GM19397 (cell line): Measurements from ENCODE around the gene ANKS1B.
"Not testable (repeated sequence)": the region's sequence is repeated elsewhere in the genome, so short reads cannot be mapped to it uniquely, and the experiment has no call there.

ENCODE experiments used
- ATAC-seq: cut with Tn5 transposase; IDR thresholded peaks from one replicate; pipeline ENCODE4 v1.9.1; 2021; ENCODE audit warnings: mild to moderate bottlenecking, moderate library complexity; ENCODE audit not compliant: unreplicated experiment

Gene ANKS1B

GRCh38 chr12:99287136-99287535, 697.6 kb downstream of the ANKS1B start:
- no peak for ATAC-seq

- no peak for ATAC-seq
Observed at GRCh38 chr12:99284161-99284560, 700.6 kb downstream of the ANKS1B start.

DNA sequence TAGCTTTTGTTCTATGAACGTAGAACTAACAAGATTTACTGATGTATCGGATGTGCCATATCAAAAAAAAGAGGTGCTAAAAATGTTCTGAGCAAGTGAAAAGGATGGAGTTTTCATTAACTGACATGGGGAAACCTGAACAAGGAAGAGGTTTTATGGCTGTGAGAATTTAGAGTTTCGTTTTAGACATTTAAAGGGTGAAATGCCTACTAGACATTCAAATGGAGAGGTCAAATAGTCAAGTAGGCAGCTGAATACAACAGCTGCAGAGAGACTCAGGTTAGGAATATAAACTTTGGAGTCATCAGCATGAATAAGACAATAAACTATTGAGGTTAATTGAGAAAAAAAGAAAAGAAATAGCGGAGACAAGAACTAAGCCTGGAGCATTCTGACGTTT, 702.1 kb downstream of the ANKS1B start:
- no peak for ATAC-seq

DNA sequence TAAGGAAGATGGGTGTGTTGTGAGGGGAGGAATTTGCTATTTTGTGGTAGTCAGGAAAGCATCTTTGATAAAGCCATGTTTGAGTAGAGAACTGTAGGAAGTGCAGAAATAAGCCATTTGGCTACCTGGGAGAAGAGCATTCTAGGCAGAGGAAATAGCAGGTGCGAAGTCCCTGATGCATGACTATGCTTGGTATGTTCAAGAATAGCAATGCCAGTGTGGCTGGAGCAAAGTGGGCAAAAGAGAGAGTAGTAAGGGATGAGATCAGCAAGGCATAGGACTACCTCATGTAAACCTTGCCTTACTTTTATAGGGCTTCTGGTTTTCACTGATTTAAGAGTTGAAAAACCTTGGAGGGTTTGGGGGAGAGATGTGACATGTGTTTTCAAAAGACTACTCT, 702.6 kb downstream of the ANKS1B start:
- ATAC-seq, result no peak

DNA sequence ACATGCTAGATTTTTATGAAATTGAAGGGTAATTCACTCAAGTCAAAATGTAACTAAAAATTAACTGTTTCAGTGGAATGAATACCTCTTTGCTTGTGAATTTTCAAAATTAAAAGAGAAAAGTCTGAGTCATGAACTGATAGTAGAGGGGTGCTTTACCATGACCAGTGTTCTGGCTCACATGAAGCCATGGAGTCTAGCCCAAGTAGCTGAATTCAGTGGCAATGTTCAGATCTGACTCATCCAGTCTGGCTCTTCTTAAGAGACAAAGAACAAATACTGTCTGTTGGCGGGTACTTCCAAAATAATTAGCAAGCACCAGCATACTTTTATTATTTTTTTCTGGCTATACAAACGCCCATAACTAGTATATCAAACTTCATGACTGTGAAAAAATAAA, 703.5 kb downstream of the ANKS1B start:
- ATAC-seq, result no peak

- no peak for ATAC-seq
Observed at GRCh38 chr12:99278899-99279298, 705.8 kb downstream of the ANKS1B start.

GRCh38 chr12:99277591-99278379, 707.0 kb downstream of the ANKS1B start:
- no peak for ATAC-seq

GRCh38 chr12:99271071-99271470, 713.7 kb downstream of the ANKS1B start:
- ATAC-seq, result no peak

GRCh38 chr12:99267038-99267437, 717.7 kb downstream of the ANKS1B start:
- no peak for ATAC-seq

GRCh38 chr12:99265648-99266047, 719.1 kb downstream of the ANKS1B start:
- ATAC-seq, result no peak

GRCh38 chr12:99261256-99261655, 723.5 kb downstream of the ANKS1B start:
- no peak for ATAC-seq

DNA sequence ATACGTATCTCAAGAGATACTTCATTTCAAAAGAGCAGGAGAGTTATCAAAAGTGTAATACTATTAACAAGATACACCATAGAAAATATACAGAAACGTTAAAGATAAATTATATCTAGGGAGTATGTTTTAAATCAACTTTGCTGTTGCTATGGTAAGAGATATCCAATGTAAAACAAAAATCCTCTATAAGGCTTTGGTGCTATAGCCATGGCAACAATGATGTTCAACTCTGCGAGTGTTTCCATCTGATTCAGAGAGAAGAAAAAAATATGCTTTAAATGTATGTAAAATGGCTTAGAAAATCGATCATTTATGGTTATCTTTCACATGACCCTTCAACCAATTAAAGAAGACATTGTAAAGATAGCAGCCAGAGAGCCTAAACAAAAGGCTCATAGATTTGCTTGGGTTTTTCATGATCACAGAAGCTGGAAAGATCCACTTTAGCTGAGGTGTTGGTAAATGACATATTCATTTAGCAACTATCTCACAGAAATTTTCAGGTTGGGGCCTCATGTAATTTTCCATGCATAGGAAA, 724.2 kb downstream of the ANKS1B start:
- no peak for ATAC-seq

- ATAC-seq, result no peak
Observed at GRCh38 chr12:99259040-99259934, 725.4 kb downstream of the ANKS1B start.

- ATAC-seq, result no peak
Observed at GRCh38 chr12:99257672-99258071, 727.1 kb downstream of the ANKS1B start.

- ATAC-seq, result no peak
Observed at GRCh38 chr12:99253068-99253467, 731.7 kb downstream of the ANKS1B start.

- ATAC-seq, result no peak
Observed at GRCh38 chr12:99250091-99250490, 734.6 kb downstream of the ANKS1B start.

- no peak for ATAC-seq
Observed at GRCh38 chr12:99249543-99249942, 735.2 kb downstream of the ANKS1B start.

- ATAC-seq, result not testable (repeated sequence)
Observed at GRCh38 chr12:99237907-99238538, 746.7 kb downstream of the ANKS1B start.

GRCh38 chr12:99235381-99235780, 749.4 kb downstream of the ANKS1B start:
- no peak for ATAC-seq

GRCh38 chr12:99234702-99235101, 750.0 kb downstream of the ANKS1B start:
- no peak for ATAC-seq

GRCh38 chr12:99232324-99232723, 752.4 kb downstream of the ANKS1B start:
- no peak for ATAC-seq
